Measurements from ENCODE around the gene FADS1.
A peak's percentile ranks its signal among the peaks of the same experiment; 100 is the strongest.

The FADS1 gene

DNA sequence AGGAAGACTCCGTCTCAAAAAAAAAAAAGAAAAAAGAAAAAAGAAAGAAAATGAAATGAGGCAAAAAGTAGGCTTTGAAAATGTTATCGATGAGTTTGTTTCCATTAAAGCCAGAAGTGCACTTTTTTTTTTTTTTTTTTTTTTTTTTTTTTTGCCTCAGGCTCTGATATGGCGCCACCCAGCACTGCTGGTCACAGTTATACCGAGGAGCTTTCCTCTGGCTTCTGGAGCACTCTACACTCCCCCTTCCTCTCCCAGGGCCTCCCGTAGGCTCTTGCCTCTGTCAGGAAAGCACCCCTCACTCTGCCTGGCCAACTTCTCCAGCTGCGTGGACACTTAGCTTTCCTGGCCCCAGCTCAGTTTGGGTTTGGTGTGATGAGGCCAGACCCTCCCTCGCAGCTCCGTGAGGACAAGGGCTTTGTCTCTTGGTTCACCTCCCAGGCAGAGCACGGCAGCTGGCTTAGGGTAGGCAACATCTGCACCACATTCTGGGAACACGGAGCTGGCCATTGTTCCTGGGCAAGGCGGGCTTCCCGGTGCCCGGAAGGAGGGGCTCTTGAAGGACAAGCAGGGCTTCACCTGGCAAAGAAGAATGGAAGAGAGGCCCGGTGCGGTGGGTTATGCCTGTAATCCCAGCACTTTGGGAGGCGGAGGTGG lies 28.2 kb upstream of the FADS1 start:
- DNase-seq = no peak

DNA sequence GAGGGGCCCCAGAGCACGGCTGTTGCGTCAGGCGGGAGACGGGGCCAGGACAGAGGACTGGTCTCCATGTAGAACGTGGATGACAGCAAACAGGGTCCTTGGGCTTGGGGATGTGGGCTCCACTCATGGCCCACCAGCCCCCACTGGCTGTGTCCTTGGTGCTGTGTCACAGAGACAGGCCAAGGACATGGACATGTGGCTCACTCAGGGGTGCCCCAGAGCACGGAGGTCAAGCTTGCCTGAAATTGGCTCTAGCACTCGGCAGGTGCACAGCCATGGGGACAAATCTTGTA lies 25.7 kb upstream of the FADS1 start:
- no peak for DNase-seq

DNA sequence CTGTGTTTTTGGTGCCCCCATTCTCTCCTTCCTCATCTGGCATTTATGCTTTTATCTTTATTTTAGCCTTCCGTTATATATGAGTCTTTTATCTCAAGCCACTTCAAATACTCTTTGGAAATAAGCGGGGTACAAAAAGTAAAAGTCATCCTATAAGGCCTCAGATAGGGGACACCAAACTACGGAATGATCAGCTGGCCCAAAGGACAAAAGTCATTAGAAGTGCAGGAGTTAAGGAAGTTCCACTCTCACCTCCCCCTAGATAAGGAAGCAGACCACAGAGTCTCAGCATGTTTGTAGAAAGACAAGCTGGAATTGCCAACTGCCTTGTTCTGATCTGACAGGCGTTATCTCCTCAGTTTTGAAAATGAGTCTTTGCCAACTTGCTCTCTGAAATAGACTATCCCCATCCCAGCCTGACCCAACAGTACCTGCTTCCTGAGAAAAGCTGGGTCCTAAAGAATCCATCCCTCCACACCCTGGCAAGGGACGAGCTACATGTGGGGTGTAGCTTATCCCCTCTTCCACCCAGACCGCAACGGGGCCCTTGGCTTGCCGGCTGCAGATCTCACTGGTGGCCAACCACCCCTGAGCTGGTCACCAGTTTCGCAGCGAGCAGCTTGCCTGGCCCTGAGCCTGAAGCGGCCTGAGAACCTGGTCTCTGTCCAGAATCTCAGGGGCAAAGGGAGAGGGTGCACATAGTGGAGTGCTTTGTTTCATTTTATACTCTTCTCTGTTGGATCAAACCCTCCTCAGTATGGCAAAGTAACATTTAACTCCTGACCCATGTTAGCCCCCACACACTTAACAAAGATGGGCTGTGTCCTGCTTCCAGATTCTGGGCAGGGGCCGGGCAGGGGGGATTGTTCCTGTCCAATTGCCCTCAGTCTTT lies 25.1 kb upstream of the FADS1 start:
- no peak for DNase-seq

DNA sequence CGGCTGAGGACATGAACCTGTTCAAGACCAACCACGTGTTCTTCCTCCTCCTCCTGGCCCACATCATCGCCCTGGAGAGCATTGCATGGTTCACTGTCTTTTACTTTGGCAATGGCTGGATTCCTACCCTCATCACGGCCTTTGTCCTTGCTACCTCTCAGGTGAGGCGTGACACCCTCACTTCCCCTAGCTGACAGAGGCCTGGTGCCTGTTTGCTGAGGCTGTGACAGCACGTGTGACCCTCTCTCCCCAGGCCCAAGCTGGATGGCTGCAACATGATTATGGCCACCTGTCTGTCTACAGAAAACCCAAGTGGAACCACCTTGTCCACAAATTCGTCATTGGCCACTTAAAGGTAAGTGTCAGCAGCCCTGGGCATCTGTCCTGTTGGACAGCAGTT lies 23.6 kb upstream of the FADS1 start:
- no peak for DNase-seq

DNA sequence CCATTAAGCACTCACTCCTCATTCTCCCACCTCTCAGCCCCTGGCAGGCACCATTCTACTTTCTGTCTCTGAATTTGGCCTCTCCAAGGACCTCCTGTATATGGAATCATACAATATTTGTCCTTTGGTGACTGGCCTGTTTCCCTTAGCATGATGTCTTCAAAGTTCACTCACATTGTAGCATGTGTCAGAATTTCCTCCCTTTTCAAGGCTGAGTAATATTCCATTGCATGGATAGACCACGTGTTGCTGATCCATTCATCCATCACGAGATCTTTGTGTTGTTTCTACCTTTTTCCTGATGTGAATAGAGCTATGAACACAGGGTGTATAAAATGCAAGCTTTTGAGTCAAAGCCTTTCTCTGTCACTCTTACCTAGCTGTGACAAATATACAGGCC lies 22.9 kb upstream of the FADS1 start:
- DNase-seq = no peak

DNA sequence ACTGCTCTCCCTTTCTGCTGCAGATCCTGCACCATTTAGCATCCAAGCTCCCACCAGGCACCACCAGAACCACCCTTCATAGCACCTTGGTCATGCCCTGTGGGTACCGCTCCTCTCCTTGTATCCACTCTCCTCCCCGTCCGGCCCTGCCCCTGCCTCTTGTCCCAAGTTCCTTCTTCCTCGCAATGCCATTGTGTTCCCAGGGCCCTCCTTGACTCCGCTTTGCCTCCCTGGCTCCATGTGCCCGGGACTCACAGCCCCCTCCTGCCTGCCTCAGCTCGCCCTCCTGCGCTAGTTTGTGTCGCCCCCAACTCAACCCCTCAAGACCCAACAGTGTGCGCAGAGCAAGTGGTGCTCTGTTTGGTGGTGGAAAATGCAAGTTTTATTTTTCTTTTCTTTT lies 22.1 kb upstream of the FADS1 start:
- no peak for DNase-seq

DNA sequence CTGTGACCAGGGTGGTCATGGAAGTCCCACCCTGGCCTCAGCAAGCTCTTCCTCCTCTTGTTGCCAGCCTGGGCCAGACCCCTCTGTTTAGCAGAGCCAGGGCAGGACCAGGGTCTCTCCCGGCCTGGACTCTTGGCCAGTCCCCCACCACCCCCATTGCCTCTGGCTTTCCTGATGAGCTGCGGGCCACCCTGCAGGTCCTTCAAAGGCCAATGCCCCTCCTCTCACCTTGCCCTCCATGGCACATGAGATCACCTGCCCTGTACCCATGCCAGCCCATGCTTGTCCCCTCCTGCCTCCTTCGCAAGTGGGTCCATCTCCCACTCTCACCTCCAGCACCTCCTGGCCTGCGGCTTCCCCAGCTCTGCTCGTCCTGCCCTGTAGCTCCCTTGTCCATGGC lies 21.7 kb upstream of the FADS1 start:
- no peak for DNase-seq

DNA sequence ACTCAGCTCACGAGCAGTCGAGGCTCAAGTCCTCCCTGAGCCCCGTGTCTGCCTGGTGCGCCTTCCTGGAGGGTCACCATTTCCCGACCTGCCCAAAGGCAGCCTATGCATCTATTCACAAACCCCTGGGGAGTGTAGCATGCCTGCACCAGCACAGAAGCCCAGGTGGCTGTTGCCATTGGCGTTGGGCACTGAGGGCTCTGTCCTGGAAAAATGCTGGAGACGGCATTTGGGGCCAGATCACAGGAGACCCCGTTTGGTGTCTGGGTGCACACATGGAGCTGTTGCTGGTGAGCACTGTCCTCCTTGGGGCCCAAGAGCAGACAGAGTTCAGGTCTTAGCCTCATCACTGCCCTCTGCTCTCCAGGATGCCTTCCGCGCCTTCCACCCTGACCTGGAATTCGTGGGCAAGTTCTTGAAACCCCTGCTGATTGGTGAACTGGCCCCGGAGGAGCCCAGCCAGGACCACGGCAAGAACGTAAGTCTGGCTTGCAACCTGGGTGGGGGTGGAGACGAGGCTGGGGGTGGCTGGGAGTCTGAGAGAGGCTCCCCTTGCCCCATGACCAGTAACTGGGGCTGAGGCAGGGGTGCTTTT lies 20.7 kb upstream of the FADS1 start:
- DNase-seq = no peak

DNA sequence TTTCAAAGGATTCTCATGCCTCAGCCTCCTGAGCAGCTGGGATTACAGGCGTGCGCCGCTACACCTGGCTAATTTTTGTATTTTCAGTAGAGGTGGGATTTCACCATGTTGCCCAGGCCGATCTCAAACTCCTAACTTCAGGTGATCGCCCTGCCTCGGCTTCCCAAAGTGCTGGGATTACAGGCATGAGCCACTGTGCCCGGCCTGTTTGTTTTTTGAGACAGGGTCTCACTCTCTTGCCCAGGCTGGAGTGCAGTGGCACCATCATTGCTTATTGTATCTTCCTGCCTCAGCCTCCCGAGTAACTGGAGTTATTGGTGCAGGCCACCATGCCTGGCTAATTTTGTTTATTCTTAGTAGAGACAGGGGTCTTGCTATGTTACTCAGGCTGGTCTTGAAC lies 19.4 kb upstream of the FADS1 start:
- no peak for DNase-seq

DNA sequence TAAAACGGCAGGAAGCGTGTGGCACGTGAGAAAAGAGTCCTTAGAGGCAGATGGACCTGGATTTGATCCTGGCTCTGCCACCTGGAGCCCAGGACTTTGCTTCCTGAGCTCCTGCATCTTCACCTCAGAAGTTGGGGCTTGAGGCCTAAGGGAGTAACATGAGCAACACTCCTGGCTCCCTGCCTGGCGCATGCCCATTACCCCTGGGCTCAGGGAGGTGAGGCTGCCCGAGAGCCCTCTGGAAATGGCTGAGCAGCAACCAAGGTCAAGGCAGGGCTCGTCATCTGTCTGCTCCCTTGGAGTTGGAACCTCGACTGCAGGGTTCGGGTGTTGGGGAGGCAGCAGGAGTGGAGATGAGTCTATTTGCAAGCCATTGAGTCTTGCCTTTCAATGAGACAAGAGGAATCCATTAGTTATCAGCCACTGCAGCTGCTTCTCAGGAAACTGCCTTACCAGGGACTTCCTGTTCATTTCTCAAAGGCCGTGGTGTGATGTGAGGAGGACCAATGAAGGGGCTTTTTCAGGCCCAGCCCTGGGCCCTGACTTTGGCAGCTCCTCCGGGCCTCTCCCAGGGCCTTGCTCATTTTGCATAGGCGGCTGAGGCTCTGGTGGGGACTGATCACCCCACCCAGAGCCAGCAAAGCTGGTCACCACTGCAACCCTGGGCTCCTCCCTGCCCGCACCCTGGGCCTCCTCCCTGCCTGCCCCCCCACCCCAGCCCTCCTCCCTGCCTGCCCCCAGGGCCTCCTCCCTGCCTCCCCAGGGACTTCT lies 17.7 kb upstream of the FADS1 start:
- no peak for DNase-seq

DNA sequence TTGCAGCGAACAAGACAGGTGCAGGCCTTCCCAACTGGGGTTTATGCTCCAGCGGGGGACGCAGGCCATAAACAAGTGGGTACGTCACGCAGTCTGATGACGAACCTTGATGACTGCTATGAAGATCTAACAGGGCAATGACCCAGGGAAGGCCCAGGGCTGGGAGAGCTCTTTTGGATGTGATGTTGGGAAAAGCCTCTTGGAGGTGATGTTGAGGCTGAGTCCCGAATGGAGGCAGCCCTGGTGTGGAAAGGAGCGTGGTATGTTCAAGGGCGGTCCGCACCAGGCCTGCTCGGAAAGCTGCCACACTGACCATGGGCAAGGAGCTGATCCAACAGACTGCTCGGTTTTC lies 17.1 kb upstream of the FADS1 start:
- DNase-seq = no peak

DNA sequence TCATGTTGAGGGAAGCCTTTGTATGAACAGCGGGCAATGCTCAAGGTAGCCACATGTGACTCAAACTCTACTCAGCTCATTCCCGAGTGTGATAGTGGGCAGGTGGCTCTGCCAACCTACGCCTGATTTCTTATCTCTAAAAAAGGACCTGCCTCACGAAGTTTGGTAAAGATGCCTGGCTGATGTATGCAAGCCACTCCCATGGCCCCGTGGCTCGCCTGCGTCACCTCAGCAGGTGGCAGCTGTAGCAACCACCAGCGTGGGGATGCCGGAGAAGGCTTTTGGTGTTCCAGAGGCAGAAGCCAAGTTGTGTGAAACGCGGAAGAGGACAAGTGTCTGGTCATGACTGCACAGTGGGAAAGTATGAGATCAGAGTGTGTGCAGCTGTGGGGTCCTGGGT lies 16.7 kb upstream of the FADS1 start:
- DNase-seq = no peak

DNA sequence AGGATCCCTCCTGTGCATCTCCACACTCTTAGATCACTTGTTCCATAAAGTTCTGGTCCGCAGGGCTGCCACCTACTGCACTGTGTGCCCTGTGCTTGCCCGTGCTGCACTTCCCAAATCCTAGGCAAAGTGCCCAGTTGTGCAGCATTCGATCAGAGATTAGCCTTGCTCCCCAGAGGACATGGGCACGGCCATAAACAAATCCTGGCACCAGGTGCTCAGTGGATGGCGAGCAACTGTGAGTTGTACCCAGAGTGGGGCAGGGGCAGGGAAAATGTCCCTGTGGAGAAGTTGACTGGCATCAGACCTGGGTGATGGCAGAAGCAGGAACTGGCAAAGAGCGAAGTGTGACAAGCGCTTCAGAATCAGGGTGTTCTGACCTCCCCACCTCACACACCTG lies 16.0 kb upstream of the FADS1 start:
- no peak for DNase-seq

DNA sequence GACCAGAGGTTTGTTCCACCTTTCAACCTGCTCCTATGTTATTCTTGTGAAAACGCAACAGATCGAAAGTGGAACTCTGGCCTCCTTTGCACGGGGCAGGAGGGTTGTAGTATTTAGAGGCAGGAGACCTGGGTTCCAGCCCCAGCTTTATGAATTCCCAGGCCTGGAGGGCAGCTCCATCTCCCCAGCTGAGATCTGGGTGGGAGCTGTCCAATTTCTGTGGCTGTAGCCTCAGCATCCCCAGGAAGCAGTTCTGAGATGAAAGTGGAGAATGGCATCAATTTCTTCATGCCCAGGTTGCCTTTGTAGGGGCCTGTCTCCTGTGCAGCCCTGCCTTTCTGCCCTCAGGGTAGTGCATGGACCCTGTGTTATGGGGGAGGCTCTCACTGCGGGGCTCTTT lies 15.4 kb upstream of the FADS1 start:
- DNase-seq = no peak

DNA sequence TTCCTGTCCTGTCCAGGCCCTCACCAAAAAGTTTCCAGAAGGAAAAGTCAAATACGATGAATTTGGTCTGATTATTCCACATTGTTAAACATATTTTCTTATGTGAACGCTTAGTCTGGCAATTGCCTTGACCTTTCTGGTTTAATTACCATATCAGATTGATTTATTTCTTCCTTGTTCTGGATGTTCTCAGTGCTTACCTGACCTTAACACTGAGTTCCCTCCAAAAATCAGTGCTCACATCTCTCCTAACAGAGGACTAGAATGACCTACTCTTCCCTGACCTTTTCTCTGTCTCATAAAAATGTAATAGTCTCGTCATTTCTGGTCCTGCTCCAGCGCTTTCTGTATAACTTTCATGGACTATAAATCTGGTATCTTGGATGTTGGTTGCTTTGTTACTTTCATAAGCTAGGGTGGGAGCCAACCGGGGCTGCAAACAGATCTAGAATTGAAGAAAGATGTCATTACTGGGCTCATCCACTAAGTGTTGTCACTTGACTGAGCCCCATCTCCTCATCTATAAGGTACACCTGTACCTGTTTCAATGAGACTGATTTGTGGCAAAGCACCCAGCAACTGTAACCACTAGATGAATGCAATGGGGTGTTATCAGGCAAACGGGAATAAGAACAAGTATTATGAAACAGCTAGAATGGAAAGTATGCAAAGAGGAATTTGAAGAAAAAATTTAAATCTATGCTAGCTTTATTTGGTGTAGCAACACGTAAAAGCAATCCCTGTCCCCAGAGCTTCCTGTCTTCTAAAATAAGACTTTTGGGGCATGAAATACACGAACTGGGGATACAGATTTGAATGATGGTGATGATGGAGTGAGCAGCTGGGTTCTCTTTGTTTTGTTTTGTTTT lies 13.7 kb upstream of the FADS1 start:
- DNase-seq = no peak

DNA sequence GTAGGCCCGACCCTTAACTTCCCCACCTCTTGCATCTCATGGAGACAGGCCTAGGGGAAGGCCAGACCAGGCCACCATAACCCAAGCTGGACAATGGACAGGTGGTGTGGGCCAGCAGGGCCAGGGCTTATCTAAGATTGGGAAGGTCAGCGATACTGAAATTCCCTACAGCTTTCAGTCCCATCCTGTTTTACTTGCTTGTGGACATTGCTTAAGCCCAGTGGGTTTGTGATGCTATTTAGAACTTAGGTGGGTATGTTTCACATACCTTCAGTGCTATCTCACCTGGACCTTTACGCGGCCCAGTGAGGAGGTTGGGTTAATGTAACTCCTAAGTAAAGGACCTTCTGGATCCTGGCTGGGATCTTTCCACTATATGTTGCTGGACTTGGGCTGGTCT lies 13.0 kb upstream of the FADS1 start:
- DNase-seq = no peak

DNA sequence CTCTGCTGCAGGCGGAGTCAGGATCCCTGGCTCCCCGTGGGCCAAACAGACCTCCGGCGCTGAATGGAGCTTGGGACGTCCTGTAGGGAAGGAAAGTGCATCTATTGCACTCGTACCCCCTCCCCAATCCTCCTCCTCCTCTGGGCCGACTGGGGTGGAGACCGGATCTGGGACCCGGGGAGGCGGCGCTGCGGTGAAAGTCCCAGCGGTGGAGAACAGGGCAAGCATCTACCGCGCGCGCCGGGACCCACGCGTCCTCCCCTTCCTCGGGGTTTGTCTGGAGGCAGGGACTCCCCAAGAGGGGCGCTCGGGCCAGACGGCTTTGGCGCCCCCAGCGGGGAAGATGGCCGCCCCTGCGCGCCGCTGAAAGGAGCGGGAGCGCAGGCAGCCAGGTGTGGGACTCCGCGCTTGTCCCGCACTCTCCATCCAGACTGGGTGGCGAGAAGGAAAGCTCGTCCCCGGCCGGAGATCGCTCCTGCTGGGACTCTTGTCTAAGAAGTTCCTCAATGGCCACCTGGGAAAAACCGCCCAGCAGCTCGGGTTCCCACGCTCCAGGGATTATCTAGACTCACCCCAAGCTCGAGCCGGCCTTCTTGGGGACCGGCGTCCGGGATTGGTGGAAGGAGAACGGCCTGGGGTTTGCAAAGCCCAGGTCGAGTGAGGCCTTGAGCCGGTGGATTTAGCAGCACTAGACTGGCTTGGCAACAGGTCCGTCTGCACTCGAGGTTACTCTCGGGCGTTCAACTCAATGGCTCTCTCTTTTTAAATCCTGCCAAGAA lies 12.0 kb upstream of the FADS1 start:
- DNase-seq = no peak

DNA sequence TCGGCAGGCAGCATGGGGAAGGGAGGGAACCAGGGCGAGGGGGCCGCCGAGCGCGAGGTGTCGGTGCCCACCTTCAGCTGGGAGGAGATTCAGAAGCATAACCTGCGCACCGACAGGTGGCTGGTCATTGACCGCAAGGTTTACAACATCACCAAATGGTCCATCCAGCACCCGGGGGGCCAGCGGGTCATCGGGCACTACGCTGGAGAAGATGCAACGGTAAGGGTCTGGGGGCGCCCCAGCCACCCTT lies 11.5 kb upstream of the FADS1 start:
- DNase-seq = no peak

DNA sequence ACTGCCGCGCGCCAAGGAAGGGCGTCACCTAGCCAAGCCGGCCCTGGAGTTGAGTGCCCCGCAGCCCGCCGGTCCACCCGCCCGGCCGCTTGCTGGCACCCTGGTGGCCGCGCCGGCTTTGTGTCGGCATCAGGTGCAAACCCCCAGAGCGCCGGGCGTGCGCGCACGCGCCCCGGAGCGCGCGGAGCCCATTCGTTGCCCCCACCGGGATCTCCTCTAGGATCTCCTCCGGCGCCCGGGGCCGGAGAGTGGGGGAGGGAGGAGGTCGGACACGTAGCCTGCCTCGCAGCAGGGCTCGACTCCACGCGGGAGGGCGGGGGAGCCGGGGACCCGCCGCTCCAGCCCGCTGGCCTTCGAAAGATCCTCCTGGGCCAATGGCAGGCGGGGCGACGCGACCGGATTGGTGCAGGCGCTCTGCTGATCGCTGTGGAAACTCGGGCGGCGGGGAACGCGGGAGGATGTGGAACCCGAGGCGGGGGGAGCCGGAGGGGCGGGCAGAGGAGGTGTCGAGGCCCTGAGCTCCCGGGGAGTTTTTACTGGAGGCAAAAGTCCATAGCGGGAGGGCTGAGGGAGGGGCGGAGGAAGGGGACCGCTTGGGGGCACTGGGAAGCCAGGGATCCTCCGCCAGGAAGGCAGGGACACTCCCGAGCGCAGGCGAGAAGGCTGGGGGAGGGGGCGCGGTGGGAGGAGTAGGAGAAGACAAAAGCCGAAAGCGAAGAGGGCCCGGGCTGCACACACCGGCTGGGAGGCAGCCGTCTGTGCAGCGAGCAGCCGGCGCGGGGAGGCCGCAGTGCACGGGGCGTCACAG lies 11.0 kb upstream of the FADS1 start, which contains the start of gene FADS2:
TSS of gene FADS2 (plus strand) at position 730 of the 808 bp plus-strand sequence. CDS start 91 bp downstream, outside the sequence.
- DNase-seq = peak; percentile 37

DNA sequence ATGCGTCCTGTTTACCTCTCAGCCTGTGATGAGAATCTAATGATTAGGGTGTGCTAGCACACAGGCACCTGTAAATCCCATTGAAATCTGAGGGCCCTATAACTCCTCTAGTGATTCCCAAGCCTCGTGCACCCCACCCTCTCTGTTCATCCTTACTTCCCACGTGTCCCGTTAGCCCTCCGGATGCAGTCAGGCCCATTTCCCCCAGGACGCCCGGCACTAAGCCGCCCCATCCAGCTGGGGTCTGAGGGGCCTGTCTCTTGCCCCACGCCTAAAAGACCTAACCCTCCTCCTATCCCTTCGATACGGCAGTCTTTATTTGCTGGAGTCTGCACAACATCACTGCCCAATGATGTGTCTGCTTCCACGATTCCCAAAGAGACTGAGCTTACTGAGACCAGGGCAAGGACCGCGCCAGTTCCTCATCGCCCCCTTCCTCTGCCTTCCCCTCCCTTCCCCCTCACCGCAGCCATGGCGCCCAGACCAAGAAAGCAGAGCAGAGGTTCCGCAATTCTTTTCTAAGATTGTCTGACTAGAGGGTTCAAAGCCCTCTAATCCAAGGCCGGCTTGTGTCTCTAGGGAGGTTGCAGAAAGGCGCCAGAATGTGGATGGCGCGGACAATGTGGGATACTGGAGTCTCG lies 10.2 kb upstream of the FADS1 start:
- no peak for DNase-seq

DNA sequence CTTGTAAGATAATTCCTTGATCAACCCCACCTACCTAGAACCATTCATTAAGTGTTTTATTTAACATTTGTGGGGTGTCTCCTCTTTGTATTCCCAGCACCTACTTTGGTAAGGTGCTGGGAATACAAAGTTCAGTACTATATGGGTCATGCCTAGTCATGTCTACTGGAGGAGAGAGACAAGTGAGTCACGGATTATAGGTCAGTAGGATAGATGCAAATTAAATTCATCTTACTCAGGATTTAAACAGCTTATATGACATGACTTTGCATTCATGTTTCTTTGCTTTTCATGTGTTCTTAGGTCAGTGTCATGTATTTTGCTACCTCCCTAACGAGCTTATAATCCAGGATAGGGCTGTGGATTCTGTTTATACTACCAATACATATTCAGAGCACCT lies 3.4 kb upstream of the FADS1 start:
- no peak for DNase-seq

Data from activated CD4-positive, alpha-beta T cell treated with anti-CD3 and anti-CD28 coated beads for 1 hour (primary cell).